ENCODE data around the gene KIAA1217.

GRCh38 chr10:24278176-24278889 is 69.4 kb downstream of the KIAA1217 start:
- TF ChIP-seq ZBTB43 (CRISPR knock-in tag; IDR thresholded peaks at IDR 0.05), result no peak
- no peak for TF ChIP-seq TEAD4 (CRISPR knock-in tag; IDR thresholded peaks at IDR 0.05)
- no peak for TF ChIP-seq SP1 (CRISPR knock-in tag; conservative IDR thresholded peaks at IDR 0.05)
- no peak for TF ChIP-seq NR2C2 (CRISPR knock-in tag; IDR thresholded peaks at IDR 0.05)
- TF ChIP-seq E2F4 (CRISPR knock-in tag; IDR thresholded peaks at IDR 0.05; ENCODE audit: borderline replicate concordance, low read depth), result no peak
- TF ChIP-seq CTCF (IDR thresholded peaks at IDR 0.05), result no peak
- TF ChIP-seq ESRRA (CRISPR knock-in tag; IDR thresholded peaks at IDR 0.05; ENCODE audit: borderline replicate concordance), result no peak
- TF ChIP-seq ZNF416 (CRISPR knock-in tag; IDR thresholded peaks at IDR 0.05), result no peak
- no peak for TF ChIP-seq MXD4 (CRISPR knock-in tag; IDR thresholded peaks at IDR 0.05; ENCODE audit: borderline replicate concordance)
- TF ChIP-seq IRF2 (CRISPR knock-in tag; IDR thresholded peaks at IDR 0.05; ENCODE audit: borderline replicate concordance, low read depth), result no peak
- no peak for TF ChIP-seq USF1 (CRISPR knock-in tag; IDR thresholded peaks at IDR 0.05)
- no peak for TF ChIP-seq AR (CRISPR knock-in tag; IDR thresholded peaks at IDR 0.05)
